Renal pelvis (tissue), 12 donors: ENCODE data around the gene LMAN2. TPM values are rescaled to one million over a fixed set of nuclear protein-coding genes. Genes with fewer than 3 reads are reported as not detected.

Experiments used
- DNase-seq: peaks from one replicate; pipeline ENCODE4 v3.0.0-alpha.2; 2013
- long read RNA-seq, 16 experiments: transcript quantifications; one replicate each; lab custom pipeline, GENCODE V29; 2026
- polyA plus RNA-seq, 3 donors: library from polyadenylated mRNA; unstranded; fragments of 120-200 nt; gene quantifications; one replicate each; pipeline ENCODE4 v1.2.1, GENCODE V29; 2013; ENCODE audit not compliant: insufficient read length in 3 of 3

Gene LMAN2, protein sequence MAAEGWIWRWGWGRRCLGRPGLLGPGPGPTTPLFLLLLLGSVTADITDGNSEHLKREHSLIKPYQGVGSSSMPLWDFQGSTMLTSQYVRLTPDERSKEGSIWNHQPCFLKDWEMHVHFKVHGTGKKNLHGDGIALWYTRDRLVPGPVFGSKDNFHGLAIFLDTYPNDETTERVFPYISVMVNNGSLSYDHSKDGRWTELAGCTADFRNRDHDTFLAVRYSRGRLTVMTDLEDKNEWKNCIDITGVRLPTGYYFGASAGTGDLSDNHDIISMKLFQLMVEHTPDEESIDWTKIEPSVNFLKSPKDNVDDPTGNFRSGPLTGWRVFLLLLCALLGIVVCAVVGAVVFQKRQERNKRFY
- 100 to 1,000 TPM; 139 to 165 (median 142) TPM for polyA plus RNA-seq
- long read RNA-seq, donor 1, transcript LMAN2-201 (8 exons, 1,800 nt), result major isoform, 76 of 79 reads
- long read RNA-seq, donor 1, partial matches to known transcripts, result 0 of 79 reads
- long read RNA-seq, donor 1, other reads (novel, unspliced or antisense), result 0 of 79 reads
- long read RNA-seq, donor 2, transcript LMAN2-201 (8 exons, 1,800 nt), result major isoform, 106 of 112 reads
- long read RNA-seq, donor 2, transcript LMAN2-204 (2 exons, 562 nt), result minor isoform, 5 of 112 reads
- long read RNA-seq, donor 2, partial matches to known transcripts, result 0 of 112 reads
- long read RNA-seq, donor 2, other reads (novel, unspliced or antisense), result 0 of 112 reads
- long read RNA-seq, donor 3, transcript LMAN2-201 (8 exons, 1,800 nt), result major isoform, 79 of 86 reads
- long read RNA-seq, donor 3, partial matches to known transcripts, result 5 of 86 reads
- long read RNA-seq, donor 3, other reads (novel, unspliced or antisense), result 0 of 86 reads
- long read RNA-seq, donor 4, transcript LMAN2-201 (8 exons, 1,800 nt), result major isoform, 76 of 95 reads
- long read RNA-seq, donor 4, partial matches to known transcripts, result 13 of 95 reads
- long read RNA-seq, donor 4, other reads (novel, unspliced or antisense), result 0 of 95 reads
- long read RNA-seq, donor 5, transcript LMAN2-201 (8 exons, 1,800 nt), result major isoform, 37 of 108 reads
- long read RNA-seq, donor 5, partial matches to known transcripts, result 70 of 108 reads
- long read RNA-seq, donor 5, other reads (novel, unspliced or antisense), result 0 of 108 reads
- long read RNA-seq, donor 6, transcript LMAN2-201 (8 exons, 1,800 nt), result major isoform, 73 of 152 reads
- long read RNA-seq, donor 6, partial matches to known transcripts, result 46 of 152 reads
- long read RNA-seq, donor 6, other reads (novel, unspliced or antisense), result 31 of 152 reads
- long read RNA-seq, donor 7, transcript LMAN2-201 (8 exons, 1,800 nt), result major isoform, 75 of 92 reads
- long read RNA-seq, donor 7, partial matches to known transcripts, result 5 of 92 reads
- long read RNA-seq, donor 7, other reads (novel, unspliced or antisense), result 10 of 92 reads
- long read RNA-seq, donor 8, transcript LMAN2-201 (8 exons, 1,800 nt), result major isoform, 31 of 31 reads
- long read RNA-seq, donor 8, partial matches to known transcripts, result 0 of 31 reads
- long read RNA-seq, donor 8, other reads (novel, unspliced or antisense), result 0 of 31 reads
- long read RNA-seq, donor 9, transcript LMAN2-201 (8 exons, 1,800 nt), result major isoform, 86 of 307 reads
- long read RNA-seq, donor 9, partial matches to known transcripts, result 182 of 307 reads
- long read RNA-seq, donor 9, other reads (novel, unspliced or antisense), result 36 of 307 reads
- long read RNA-seq, donor 10, transcript LMAN2-201 (8 exons, 1,800 nt), result major isoform, 57 of 59 reads
- long read RNA-seq, donor 10, partial matches to known transcripts, result 0 of 59 reads
- long read RNA-seq, donor 10, other reads (novel, unspliced or antisense), result 0 of 59 reads
- long read RNA-seq, donor 11, transcript LMAN2-201 (8 exons, 1,800 nt), result major isoform, 28 of 51 reads
- long read RNA-seq, donor 11, partial matches to known transcripts, result 5 of 51 reads
- long read RNA-seq, donor 11, other reads (novel, unspliced or antisense), result 17 of 51 reads
- long read RNA-seq, donor 12, transcript LMAN2-201 (8 exons, 1,800 nt), result major isoform, 95 of 98 reads
- long read RNA-seq, donor 12, partial matches to known transcripts, result 0 of 98 reads
- long read RNA-seq, donor 12, other reads (novel, unspliced or antisense), result 0 of 98 reads
- long read RNA-seq, donor 13, transcript LMAN2-201 (8 exons, 1,800 nt), result major isoform, 28 of 57 reads
- long read RNA-seq, donor 13, partial matches to known transcripts, result 21 of 57 reads
- long read RNA-seq, donor 13, other reads (novel, unspliced or antisense), result 6 of 57 reads
- long read RNA-seq, donor 14, transcript LMAN2-201 (8 exons, 1,800 nt), result major isoform, 80 of 105 reads
- long read RNA-seq, donor 14, partial matches to known transcripts, result 5 of 105 reads
- long read RNA-seq, donor 14, other reads (novel, unspliced or antisense), result 17 of 105 reads
- long read RNA-seq, donor 15, transcript LMAN2-201 (8 exons, 1,800 nt), result major isoform, 115 of 122 reads
- long read RNA-seq, donor 15, partial matches to known transcripts, result 0 of 122 reads
- long read RNA-seq, donor 15, other reads (novel, unspliced or antisense), result 5 of 122 reads
- long read RNA-seq, donor 16, transcript LMAN2-201 (8 exons, 1,800 nt), result major isoform, 92 of 104 reads
- long read RNA-seq, donor 16, partial matches to known transcripts, result 6 of 104 reads
- long read RNA-seq, donor 16, other reads (novel, unspliced or antisense), result 0 of 104 reads

DNA sequence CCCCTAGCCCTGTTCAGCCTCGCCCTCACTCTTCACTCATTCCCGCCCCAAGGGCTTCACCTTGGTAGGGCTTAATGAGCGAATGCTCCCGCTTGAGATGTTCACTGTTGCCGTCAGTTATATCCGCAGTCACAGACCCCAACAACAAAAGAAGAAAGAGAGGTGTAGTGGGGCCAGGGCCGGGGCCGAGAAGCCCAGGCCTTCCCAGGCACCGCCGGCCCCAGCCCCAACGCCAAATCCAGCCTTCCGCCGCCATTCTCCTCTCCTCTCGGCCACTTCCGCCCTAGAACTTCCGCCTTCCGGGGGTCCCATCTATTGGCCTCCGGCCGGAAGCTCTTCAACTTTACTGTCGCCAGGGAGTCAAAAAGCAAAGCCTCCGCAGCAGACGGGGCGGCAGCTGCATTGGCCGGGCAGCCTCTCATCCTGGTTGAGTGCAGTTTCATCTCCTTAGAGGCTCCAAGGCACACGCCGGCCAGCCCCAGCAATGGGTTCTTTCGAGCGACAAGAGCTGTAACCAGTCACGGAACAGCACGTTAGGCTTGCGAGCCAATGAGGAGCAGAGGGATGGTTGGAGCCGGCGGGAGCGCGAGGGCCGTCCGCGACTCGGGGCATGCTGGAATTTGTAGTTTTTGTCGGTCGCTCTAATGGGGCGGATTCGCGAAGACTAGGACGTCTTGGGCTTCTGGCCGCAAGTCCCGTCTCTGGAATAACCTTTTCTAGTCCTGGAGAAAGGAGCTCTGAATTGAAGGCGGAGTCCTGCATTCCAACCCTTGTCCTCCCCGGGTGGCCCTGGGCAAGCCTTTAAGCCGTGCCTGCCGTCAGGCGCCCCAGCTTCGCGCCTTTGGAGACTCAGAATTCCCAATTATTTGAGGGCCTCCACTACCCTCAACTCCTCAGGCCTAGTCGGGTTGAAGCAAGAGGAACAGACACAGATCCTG, at the start of gene LMAN2:
TSS of gene LMAN2 (minus strand) at position 277 of the 938 bp plus-strand sequence. CDS start at position 256, 21 bp downstream.
- peak; percentile 96 for DNase-seq

DNA sequence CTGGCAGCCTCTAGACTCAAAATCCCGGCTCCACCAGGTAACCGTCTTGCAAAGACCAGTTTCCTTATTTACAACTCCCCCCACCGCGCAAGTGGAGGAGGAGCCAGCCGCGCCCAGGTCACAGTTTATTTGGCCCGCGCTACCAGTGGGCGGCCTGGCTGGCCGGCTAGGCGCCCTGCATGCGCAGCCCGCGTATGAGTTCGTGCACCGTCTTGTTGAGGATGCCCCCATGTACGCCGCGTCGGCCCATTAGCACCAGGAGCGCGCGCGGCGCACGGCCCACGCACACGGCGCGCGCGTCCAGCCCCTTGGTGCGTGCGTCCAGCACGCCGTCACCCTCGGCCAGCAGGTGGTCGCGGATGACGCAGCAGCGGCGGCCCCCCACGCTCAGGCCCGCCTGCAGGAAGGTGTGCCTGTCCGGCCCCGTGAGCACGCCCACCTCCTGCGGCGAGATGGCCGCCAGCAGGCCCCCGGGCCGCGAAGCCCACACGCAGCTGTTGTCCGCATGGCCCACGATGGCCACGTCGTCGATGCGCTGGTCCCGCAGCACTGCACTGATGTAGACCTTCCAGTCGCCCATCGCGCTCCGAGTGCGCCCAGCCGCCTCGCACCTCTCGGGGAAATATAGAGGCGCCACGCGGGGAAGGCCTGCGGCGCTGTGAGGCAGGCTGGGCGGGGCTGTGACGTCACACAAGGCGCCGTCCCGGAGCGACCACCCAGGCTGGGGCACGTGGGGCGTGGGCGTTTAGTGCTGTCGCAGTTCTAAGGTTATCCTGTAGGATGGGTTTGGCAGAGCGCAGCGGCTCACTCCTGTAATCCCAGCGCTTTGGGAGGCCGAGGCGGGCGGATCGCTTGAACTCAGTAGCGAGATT, 48.8 kb upstream of the LMAN2 start, which contains the start of gene PFN3:
TSS of gene PFN3 (minus strand) at position 665 of the 872 bp plus-strand sequence. CDS start at position 580, 85 bp downstream.
- DNase-seq, result peak; percentile 59

DNA sequence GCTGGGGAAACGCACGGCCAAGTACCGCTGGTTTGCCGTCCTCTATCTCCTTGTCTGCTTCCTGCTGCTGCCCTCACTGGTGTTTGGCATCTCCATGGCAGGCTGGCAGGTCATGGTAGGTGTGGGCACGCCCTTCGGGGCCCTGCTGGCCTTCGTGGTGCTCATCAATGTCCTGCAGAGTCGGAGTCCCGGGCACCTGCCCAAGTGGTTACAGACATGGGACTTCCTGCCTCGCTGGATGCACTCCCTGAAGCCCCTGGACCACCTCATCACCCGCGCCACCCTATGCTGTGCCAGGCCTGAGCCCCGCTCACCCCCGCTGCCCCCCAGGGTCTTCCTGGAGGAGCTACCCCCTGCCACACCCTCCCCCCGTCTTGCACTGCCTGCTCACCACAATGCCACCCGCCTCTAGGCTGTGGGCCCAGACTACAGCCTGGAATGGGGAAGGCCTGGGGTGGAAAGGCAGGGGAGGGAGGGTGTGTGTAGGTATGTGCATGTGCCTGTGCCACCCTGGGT, 46.5 kb upstream of the LMAN2 start:
- no peak for DNase-seq

DNA sequence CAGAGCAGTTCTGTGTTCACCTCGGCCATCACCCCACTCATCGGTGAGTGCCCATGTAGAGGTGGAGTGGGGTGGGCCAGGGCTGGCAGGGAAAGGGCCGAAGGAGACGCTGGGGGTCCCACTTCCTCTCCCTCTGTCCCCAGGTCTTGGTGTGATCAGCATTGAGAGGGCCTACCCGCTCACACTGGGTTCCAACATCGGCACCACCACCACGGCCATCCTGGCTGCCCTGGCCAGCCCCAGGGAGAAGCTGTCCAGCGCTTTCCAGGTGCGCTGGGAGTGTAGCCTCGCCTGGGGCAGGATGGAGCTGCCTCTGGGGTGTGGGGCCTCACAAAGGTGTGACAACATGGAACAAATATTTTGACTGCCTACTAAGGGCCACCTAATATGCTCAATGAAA, 45.3 kb upstream of the LMAN2 start:
- no peak for DNase-seq

DNA sequence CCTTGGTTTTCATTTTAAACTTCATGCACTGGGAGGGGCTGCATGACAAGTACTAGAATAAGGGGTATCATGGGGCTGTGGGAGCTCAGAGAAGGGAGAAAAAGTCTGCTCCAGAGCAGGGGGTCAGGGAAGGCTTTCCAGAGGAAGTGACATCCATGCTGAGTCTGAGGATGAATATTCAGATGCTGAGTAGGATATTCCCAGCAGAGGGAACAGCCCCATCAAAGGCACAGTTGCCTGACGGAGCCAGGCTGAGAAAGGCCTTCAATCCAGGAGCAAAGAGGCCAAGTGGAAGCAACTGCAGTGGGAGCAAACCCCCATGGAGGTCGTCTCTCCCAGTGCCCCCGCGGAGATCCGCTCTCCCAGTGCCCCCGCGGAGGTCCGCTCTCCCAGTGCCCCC, 44.6 kb upstream of the LMAN2 start:
- DNase-seq, result no peak

DNA sequence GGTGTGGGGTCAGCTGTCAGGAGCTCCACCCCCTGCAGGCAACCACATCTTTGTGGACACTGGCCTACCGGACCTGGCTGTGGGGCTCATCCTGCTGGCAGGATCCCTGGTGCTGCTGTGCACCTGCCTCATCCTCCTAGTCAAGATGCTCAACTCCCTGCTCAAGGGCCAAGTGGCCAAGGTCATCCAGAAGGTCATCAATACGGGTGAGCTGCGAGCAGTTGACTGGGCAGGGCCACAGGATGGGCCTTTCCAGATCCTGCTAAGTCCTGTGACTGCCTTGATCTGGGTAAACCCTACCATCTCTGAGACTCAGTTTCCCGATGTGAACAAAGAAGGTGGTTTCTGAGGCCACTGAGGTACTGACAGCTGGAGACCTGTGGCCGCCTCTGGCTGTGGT, 42.5 kb upstream of the LMAN2 start:
- no peak for DNase-seq

DNA sequence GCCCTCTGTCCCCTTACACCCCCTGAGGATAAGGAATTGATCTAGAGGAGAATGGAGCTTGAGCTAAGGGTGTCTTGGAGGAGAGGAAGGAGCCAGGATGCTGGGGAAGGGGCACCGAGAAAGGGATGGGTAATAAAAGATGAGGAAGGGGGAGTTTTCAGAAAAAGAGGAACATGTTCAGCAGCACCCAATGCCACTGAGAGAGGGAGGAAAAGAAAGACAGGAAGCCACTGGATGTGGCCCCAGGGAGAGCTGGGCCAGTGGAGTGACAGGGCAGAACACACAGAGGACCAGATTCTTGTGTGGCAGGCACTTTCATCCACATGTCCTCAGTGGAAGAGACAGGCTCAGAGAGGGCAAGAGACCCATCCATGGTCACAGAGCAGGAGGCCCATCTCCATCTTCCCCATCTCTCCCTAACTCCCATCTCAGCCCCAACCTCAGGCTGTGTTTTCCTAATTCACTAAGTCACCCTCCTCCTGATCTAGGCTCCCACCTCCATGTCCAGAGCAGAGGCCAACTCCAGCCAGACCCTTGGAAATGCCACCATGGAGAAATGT, 41.8 kb upstream of the LMAN2 start:
- no peak for DNase-seq

DNA sequence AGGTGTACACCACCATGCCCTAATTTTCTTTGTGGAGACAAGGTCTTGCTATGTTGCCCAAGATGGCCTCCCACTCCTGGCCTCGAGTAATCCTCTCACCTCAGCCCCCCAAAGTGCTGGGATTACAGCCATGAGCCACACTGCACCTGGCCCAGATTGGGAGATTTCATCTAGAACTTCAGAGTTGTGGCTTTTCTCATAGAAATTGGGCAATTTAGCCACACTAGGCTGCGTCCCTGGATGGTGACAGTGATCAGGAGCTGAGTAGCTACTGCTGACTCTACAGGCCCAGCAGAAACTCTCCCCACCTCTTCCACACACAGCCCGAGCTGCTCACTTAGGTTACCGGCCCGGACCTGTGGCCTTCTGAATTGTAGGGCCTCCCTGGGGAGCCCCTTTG, 41.3 kb upstream of the LMAN2 start:
- no peak for DNase-seq

DNA sequence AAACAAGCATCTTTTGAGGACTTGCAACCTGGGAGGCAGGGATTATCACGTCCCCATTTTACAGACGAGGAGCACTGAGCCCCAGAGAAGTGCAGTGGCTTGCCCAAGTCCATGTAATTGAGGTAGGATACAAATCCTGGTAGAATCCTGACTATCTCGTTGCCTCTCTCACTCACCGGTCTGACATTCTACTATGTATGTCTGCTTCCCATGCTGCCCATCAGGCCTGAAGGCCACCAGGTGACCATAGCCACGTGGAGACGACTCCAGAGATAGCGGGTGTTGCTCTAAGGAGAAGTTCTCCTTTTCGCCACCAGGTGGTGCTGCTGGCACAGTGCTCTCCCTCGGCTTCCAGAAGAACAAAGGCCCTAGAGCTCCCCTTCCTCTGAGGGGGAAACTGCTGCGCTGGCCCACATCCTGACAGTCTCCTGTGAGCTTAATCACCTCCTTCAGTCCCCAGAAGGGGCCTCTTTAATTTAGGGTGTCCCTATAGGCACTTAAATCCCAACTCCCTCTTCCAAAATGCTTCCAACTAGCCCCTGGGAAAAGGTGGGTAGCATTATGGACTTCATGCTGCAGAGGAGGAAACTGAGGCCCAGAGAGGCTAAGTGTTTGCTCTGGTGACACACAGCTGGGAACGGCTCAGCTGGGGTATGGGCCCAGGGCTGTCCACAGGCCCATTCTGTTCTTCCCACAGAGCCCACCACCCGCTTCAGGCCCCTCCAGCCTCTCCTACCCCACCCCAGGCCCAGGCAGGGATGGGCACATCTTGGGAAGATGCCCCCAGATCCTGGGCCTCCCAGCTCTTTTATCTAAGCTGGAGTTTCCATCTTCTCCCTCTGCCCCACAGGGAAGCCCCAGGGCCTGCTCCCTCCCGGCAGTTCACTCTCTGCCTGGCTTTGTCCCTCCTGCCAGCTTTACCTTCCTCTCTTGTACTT, 39.2 kb upstream of the LMAN2 start:
- DNase-seq, result peak; percentile 88

DNA sequence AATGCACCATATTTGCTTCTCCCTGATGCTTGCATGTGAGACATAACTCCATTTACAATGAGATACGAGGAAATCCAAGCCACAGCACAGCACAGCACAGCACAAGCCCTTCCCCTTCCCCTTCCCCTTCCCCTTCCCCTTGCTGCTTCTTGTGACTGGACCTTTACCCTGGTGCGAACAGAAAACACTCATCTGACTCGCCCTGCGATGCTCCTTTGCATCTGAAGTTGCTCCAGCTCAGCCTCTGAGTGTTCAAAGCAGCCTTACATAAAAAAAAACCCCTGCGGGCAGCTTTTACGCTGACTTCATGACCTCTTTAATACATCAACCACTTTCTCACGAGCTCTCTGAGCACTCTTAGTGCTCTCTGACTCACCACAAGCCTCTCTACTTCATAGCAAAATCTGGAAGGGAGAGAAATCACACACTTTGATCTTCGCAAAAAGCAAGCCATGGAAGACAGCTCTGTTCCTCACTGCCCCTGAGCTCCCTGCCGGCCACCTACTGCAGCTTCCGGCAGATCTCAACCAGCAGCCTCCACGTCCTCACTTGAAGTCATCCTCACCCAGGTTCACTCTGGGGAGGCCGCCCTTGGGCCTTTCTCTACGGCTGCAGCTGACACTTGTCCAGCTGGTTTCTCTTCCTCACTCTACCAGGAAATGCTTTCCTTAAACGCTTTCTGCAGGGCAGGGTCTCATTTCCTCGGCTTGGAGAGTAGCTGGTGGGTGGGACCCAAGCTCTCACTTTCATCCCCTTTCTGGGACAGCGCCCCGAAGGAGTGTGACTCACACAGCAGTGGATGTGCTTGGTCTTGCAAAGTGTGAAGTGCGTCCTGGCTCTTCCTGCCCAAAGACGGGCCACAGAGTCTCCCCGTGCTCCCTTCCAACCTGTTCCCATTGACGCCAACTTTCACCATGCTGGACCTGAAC, 38.0 kb upstream of the LMAN2 start:
- DNase-seq, result no peak

DNA sequence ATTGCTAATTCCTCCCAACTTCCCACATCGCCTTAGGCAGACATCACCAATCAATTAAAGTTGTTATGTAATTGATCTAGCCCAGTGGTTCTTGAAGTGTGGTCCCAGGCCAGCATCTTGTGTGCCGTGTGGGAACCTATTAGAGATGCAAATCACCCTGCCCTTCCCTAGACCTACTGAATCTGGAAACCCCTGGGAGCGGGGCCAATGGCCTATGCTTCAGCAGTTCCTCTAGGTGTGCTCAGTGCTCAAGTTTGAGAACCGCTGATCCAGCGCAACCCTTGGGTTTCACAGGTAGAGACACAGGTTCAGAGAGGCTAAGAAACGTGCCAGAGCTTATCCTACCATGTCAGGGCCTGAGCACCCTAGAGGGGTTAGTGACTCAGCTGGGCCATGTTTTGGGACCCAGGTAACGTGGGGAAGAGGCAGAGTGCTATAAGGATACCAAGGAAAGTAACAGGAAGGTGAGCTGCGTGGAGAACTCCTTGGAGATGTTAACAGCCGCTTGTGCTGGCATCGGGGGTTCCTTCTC, 37.1 kb upstream of the LMAN2 start:
- no peak for DNase-seq

DNA sequence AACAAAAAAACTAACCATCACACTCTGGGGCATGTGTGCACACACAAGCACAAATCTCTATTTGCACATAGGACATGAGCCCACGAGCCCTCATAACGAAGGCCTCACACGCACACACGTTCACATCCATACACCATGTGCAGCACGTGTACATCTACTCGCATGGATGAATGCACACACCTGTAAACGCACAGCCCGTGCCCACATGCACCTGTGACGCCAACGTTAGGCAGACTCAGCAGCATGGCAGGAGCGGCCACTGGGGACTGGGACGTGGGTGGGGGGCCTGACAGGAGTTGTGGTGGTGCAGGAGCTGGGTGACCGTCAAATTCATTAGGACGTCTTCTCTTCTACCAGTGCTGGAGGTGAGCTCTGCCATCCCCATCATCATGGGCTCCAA, 35.9 kb upstream of the LMAN2 start:
- DNase-seq, result no peak

DNA sequence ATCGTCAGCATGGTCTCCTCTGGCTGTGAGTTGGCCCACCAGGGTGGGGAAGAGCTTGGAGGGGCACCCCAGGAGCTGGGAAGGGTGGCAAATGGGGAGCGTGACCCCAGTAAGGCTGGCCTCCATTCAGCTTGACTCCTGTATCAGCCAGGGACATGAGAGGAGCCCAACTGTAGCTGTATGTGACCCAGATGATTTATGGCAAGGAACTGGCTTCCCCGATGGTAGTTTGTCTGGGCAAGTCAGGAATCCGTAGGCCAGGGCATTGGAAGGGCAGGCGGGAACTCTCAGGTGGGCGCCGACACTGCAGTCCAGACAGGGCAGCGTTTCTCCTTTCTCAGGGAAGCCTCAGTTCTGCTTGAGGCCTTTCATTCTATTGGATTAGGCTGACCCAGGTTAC, 35.1 kb upstream of the LMAN2 start:
- DNase-seq, result no peak
